Raji (cell line): Measurements from ENCODE around the gene DDAH1.

Source experiments
- POLR2A ChIP-seq: IDR thresholded peaks from 2 replicates; pipeline ENCODE4 v1.6.1; 2011; ENCODE audit warnings: low read depth, low read length, control low read depth; ENCODE audit not compliant: insufficient read depth

The DDAH1 gene

GRCh38 chr1:85465099-85465785, at the start of gene DDAH1:
DDAH1 (minus strand) TSS chr1:85465159; CDS start chr1:85465045, 114 bp downstream.
- no peak for TF ChIP-seq POLR2A

- no peak for TF ChIP-seq POLR2A
These were observed 39.5 kb upstream of the DDAH1 start for GRCh38 chr1:85504417-85504816.

GRCh38 chr1:85502625-85503083, 37.7 kb upstream of the DDAH1 start:
- no peak for TF ChIP-seq POLR2A

- TF ChIP-seq POLR2A, result no peak
These were observed 37.2 kb upstream of the DDAH1 start for GRCh38 chr1:85502171-85502570.

- TF ChIP-seq POLR2A, result no peak
These were observed 36.5 kb upstream of the DDAH1 start for GRCh38 chr1:85501355-85501898.

GRCh38 chr1:85496941-85497582, 32.1 kb upstream of the DDAH1 start:
- TF ChIP-seq POLR2A, result no peak

GRCh38 chr1:85495556-85495955, 30.6 kb upstream of the DDAH1 start:
- TF ChIP-seq POLR2A, result no peak

- no peak for TF ChIP-seq POLR2A
These were observed 29.9 kb upstream of the DDAH1 start for GRCh38 chr1:85494904-85495266.

- no peak for TF ChIP-seq POLR2A
These were observed 29.3 kb upstream of the DDAH1 start for GRCh38 chr1:85494074-85494903.

- no peak for TF ChIP-seq POLR2A
These were observed 25.5 kb upstream of the DDAH1 start for GRCh38 chr1:85490270-85490985.

- TF ChIP-seq POLR2A, result no peak
These were observed 23.2 kb upstream of the DDAH1 start for GRCh38 chr1:85488126-85488525.

GRCh38 chr1:85485516-85485915, 20.6 kb upstream of the DDAH1 start:
- TF ChIP-seq POLR2A, result no peak

GRCh38 chr1:85484716-85485115, 19.8 kb upstream of the DDAH1 start:
- no peak for TF ChIP-seq POLR2A

- no peak for TF ChIP-seq POLR2A
These were observed 19.3 kb upstream of the DDAH1 start for GRCh38 chr1:85484264-85484663.

GRCh38 chr1:85481688-85482087, 16.7 kb upstream of the DDAH1 start:
- TF ChIP-seq POLR2A, result no peak
